Measurements from ENCODE around the gene IST1.
"Not testable (repeated sequence)": the region's sequence is repeated elsewhere in the genome, so short reads cannot be mapped to it uniquely, and the experiment has no call there.

Gene IST1

DNA sequence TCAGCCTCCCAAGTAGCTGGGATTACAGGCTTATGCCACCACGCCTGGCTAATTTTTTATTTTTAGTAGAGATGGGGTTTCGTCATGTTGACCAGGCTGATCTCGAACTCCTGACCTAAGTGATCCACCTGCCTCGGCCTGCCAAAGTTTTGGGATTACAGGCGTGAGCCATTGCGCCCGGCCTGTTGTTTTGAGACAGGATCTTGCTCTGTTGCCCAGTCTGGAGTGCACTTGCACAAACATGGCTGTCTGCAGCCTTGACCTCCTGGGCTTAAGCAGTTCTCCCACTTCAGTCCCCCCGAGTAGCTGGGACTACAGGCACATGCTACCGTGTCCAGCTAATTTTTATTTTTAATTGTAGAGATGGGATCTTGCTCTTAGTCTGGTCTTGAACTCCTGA lies 8.9 kb downstream of the IST1 start:
- no peak for DNase-seq (ENCODE audit: low spot score)
- TF ChIP-seq, protein P1, sequence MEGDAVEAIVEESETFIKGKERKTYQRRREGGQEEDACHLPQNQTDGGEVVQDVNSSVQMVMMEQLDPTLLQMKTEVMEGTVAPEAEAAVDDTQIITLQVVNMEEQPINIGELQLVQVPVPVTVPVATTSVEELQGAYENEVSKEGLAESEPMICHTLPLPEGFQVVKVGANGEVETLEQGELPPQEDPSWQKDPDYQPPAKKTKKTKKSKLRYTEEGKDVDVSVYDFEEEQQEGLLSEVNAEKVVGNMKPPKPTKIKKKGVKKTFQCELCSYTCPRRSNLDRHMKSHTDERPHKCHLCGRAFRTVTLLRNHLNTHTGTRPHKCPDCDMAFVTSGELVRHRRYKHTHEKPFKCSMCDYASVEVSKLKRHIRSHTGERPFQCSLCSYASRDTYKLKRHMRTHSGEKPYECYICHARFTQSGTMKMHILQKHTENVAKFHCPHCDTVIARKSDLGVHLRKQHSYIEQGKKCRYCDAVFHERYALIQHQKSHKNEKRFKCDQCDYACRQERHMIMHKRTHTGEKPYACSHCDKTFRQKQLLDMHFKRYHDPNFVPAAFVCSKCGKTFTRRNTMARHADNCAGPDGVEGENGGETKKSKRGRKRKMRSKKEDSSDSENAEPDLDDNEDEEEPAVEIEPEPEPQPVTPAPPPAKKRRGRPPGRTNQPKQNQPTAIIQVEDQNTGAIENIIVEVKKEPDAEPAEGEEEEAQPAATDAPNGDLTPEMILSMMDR (IDR thresholded peaks at IDR 0.05; ENCODE audit: extremely low read depth, missing control alignments) = no peak

GRCh38 chr16:71905765-71906164 lies 10.4 kb downstream of the IST1 start:
- DNase-seq (ENCODE audit: low spot score) = not testable (repeated sequence)

- TF ChIP-seq, protein P1 (IDR thresholded peaks at IDR 0.05; ENCODE audit: extremely low read depth, missing control alignments) = no peak
- no peak for DNase-seq (ENCODE audit: low spot score)
Measured at GRCh38 chr16:71911121-71911520, 15.8 kb downstream of the IST1 start.

GRCh38 chr16:71912534-71913275 lies 17.4 kb downstream of the IST1 start:
- TF ChIP-seq, protein P1 (IDR thresholded peaks at IDR 0.05; ENCODE audit: extremely low read depth, missing control alignments) = no peak
- DNase-seq (ENCODE audit: low spot score) = no peak

GRCh38 chr16:71914802-71915201 lies 19.5 kb downstream of the IST1 start:
- no peak for DNase-seq (ENCODE audit: low spot score)
- TF ChIP-seq, protein P1 (IDR thresholded peaks at IDR 0.05; ENCODE audit: extremely low read depth, missing control alignments) = no peak

DNA sequence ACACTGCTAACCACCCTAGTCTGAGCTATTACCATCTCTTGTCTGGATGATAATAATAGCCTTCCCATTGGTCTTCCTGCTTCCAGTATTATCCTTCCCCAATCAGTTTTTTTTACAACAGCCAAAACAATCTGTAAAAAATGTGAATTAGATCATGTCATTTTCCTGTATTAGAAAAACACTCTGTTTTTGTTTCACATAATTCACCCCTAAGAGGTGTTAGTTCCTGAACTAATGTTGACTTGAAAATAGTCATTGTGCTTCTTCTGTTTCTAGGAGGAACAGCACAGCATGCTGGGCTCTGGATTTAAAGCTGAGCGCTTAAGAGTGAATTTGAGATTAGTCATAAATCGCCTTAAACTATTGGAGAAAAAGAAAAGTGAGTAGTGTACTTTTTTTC lies 20.0 kb downstream of the IST1 start:
- DNase-seq (ENCODE audit: low spot score) = no peak
- TF ChIP-seq, protein P1 (IDR thresholded peaks at IDR 0.05; ENCODE audit: extremely low read depth, missing control alignments) = no peak

GRCh38 chr16:71916397-71916920 lies 21.1 kb downstream of the IST1 start:
- DNase-seq (ENCODE audit: low spot score) = no peak
- TF ChIP-seq, protein P1 (IDR thresholded peaks at IDR 0.05; ENCODE audit: extremely low read depth, missing control alignments) = no peak

DNA sequence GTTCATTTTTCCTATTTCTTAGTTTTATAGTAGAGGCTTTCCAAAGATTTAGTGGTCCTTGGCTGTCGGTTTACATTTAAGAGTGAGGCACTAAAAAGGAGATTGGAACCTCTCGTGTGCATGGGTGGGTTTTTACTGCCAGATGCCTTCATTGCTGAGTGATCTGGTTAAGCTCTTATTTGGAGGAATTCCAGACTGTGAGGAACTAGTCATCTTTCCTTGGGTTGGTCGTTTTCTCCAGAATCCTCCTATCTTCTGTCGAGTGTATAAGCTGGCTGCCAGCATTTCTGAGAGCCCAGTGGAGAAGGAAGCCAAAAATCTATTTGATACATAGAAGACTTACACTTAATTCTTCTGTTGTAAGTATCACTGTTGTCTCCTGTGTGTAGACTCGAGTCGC lies 22.6 kb downstream of the IST1 start:
- no peak for DNase-seq (ENCODE audit: low spot score)

More for the DNA sequence above, 22.6 kb downstream of the IST1 start:
- TF ChIP-seq, protein P1 (IDR thresholded peaks at IDR 0.05; ENCODE audit: extremely low read depth, missing control alignments) = no peak
